NCI-H345 treated with DMSO at 0.1 percent for 48 hours (cell line): Measurements from ENCODE around the gene ACTL6B.
A peak's percentile ranks its signal among the peaks of the same experiment; 100 is the strongest.
"Not testable (repeated sequence)": the region's sequence is repeated elsewhere in the genome, so short reads cannot be mapped to it uniquely, and the experiment has no call there.

ENCODE experiments used
- DNase-seq: peaks from one replicate; lab custom pipeline; 2025; ENCODE audit not compliant: unreplicated experiment; lab: John Stamatoyannopoulos, UW

The ACTL6B gene

DNA sequence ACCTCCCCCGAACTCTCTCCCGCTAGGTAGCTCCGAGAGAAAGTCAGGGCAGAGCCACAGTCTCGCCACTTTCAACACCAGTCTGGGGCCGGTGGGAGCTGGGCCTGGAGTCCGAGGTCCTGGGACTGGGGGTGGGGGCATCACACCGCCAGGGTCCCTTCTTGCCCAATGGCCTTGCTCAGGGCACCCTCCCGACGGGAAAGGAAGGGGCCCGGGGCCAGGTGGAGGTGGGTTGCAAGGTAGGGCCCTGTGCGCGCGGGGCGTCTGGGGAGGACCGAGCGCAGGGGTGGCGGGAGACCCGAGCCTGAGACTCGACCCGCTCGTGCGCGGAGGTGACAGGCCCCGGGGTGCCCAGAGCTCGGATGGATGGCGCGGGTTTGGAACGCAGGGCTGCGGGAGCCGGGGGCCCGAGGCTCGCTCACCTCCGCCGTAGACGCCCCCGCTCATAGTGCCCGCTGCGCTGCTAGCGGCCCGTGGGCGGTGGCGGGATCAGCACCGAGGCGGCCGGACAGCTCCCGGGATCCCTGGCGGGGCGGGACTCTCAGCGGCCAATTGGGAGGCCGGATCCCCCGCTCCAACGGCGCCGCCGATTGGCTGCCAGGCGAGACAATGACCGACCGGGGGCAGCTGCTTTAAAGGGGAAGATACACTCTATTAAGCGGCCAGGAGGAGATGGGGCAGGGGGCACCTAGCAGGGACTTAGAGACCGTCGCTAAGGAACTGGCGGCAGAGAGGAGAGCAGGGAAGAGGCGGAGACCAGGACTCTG is at the start of gene ACTL6B:
Gene ACTL6B (minus strand): TSS at position 541 of the 767 bp plus-strand sequence. CDS start 94 bp downstream, at position 447.
- DNase-seq: peak; percentile 80

DNA sequence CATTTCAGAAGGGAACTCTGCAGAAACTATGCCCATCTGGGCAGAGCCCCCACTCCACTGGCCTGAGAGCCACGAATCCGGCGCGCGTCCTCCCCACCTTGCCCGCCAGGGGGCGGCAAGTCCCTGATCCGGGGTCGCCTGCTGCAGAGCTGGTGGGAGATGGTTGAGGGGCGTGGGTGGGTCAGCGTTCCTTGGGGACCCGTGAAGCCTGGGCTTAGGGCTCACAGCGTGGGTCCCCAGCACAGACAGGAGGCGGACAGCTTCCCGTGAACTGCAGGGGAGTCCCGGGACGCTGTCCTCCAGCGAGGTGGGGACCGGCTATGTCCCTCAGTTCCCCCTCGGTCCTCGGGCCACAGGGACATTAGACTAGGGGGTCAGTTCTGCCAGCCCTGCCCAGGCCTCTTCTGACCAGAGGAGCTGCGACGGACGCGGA is 49.1 kb upstream of the ACTL6B start:
- peak; percentile 33 for DNase-seq

DNA sequence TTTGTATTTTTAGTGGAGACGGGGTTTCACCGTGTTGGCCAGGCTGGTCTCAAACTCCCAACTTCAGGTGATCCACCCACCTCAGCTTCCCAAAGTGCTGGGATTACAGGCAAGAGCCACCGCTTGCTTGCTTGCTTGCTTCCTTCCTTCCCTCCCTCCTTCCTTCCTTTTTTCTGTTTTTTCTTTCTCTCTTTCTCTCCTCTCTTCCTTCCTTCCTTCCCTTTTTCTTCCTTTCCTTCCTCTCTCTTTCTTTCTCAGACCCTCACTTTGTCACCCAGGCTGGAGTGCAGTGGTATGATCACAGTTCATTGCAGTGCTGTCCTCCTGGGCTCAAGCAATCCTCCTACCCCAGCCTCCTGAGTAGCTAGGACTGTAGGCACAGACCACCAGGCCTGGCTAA is 44.8 kb upstream of the ACTL6B start:
- not testable (repeated sequence) for DNase-seq

DNA sequence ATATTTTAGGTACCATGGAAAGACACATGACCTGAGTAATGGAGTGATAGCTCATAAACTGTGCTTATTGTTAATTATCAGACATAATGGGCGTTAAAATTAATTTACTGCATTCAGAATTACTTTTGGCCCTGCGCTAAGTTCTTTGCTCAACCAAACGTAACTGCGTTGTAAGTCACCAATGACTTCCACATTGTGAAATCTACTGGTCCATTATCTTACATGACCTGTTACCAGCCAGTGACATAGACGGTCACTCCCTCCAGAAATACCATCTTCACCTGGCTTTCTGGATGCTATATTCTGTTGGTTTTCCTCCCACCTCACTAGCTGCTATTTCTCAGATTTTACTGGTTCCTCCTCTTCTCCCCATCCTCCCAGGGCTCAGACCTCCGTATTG is 42.8 kb upstream of the ACTL6B start:
- DNase-seq: no peak

DNA sequence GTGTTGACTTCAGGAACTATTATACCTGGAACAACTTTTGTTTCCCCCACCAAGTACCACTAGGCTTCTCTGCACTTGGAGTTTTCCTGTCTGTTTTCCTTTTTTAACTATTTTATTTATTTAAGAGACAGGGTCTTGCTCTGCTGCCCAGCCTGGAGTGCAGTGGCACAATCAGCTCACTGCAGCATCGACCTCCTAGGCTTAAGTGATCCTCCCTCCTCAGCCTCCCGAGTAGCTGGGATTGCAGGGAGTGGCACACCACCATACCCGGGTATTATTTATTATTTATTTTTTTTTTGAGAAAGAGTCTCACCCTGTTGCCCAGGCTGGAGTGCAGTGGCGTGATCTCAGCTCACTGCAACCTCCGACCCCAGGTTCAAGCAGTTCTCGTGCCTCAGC is 39.9 kb upstream of the ACTL6B start:
- DNase-seq: no peak

DNA sequence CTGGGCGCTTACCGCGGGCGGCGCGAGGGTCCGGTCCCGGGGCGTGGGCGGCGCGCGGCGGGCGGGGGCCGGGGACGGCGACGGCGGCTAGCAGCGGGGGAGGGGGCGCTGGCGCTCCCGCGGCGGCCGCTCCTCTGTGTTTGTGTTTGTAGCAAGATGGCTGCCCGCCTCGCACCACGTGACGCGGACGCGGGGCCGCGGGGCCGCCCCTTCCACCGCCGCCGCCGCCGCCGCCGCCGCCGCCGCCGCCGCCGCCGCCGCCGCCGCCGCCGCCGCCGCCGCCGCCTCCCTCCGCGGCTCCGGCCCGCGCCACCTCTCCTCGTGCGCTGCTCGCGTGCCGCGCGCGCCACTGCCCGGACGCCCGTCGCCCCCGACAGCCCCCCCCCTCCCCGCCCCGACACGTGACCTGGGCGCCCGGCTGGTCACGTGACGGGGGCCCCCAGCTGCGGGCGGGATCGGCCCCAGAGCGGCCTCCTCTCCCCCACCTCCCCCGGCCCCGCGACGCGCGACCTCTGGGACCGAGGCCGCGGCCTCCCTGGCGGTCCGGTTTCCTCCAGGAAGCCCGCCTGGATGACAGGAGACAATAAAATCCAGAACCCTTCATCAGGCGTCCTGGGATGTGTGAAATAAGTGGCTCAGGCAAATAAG is 38.0 kb upstream of the ACTL6B start, which contains the start of gene GIGYF1:
Gene GIGYF1 (minus strand): TSS at position 153 of the 648 bp plus-strand sequence. CDS start 6,012 bp downstream, outside the sequence.
- peak; percentile 14 for DNase-seq

DNA sequence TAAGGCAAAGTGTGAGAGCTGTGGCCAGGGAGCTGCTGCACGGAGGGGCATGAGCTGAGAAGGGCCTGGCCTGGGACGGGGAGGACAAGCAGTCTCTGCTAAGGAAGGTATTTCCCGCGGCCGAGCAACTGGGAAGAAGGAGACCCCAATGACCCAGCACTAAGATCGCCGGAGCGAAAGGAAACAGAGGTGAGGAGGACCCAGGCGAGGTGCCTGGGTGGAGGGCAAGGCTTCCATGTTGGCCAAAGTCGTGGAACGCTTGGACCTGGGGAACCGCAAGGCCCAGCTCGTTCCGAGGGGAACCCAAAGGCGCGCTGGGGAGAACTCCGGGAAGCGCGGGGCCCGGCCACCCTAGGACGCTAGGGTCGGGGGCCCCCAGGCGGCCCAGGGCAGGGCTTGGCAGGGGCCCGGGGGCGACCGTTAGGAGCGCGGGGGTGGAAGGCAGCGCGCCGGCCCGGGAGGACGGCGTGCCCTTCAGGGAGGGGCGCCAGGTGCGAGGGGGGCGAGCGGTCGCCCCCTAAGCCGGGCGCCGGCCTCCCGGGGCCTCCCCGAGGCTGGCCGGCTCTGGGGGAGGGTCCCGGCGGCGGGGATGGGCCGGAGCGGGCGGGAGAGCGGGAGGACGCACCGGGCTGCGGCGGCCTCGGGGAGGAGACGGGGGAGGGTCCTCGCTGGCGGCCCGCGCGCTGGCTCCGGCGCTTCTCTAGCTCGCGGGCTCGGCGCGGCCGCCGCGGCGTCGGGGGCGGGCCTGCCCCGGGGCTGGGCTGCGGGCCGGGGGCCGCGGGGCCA is 37.3 kb upstream of the ACTL6B start:
- DNase-seq: no peak

DNA sequence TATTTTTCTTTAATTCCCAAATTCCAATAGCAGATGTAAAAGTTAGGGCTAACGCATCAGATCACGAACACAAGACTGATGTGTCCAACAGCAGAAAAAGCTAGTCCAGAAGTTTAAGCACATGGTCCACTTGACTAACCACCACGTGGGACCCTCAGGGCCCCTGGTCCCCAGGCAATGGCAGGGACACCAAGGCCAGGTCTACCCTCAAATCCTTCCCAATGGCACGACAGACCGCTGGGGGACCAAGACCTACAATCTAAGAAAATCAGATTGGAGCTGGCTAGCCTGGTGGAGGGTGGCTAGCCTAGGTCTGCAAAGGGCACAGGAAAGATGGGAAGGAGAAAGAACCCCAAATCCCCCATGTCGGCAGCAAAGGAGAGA is 36.3 kb upstream of the ACTL6B start:
- DNase-seq: no peak

DNA sequence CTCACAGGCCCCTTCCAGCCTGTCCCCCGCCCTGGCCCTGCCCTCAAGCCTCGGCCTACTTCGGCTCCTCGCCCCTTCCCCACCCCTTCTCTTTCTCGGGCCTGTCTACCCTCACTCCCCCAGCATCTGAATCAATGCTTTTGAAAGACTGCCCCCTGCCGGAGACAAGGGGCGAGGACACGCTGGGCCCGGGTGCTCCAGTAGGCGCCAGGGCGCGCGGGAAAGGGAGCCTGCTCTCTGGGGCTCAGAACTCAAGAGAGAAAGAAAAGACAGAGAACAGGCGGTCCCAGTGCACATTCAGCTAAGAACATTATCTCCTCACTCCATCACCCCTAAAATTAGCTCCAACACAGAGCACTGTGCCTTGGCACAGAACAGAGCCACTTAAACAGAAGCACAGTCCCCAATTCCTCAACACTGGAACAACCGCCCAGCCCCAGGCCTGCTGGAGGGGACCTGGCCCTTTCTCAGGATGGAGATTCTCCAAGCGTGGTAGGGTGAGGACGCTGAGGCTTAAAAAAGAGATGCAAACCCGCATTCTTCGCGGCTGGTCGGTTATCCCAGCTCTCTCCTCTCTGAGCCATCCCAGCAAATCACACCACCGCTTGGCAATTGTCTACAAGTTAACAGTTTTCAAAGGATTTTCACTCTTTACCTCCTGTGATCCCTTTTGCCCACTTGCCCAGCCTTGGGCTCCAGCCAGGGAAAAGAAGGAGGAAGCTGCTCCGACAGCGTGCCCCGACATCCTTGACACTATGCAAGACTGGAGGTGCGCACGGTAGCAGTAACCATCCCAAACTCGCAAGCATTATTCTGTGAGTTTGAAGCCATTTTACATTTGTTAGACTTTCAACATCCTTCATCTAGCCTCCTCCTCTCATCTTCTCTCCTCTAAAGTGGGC is 35.7 kb upstream of the ACTL6B start:
- peak; percentile 72 for DNase-seq

DNA sequence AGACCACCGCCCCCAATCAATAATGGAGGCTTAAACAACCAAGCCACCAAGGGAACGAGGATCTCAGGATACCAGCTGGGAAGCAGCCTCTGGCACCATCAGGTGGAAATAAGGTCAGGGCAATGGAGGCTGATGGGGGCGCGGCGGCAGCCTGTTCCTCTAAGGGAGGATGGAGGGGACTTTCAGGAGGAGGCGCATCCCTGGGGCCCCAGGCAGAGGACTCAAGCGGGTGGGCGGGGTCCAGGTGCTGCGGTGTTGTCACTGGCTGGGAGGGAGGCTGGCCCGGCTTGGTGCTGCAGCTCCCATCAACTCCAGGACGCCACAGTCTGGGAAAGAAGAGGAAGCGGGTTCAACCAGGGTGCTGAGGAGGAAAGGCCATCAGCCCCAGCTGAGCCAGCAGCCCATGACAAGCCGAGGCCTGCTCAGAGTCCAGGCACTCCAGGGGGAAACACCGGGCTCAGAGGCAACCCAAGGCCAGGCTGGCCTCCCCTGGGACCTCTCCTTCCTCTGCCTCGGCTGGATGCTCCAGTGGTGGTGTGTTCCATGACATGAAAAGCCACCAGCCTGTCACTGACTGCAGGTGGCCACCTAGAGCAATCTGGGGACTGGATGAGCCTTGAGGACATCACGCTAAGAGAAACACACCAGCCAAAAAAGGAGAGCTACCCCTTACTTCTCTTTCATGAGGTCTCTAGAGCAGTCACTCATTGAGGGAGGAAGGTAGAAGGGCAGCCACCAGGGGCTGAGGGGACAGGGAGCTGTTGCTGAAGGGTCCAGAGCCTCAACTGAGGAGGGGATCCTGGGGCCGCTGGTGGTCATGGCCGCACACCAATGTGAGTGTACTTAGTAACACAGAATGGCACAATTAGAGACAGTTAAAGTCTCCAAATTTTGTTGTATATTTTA is 33.2 kb upstream of the ACTL6B start:
- DNase-seq: no peak

DNA sequence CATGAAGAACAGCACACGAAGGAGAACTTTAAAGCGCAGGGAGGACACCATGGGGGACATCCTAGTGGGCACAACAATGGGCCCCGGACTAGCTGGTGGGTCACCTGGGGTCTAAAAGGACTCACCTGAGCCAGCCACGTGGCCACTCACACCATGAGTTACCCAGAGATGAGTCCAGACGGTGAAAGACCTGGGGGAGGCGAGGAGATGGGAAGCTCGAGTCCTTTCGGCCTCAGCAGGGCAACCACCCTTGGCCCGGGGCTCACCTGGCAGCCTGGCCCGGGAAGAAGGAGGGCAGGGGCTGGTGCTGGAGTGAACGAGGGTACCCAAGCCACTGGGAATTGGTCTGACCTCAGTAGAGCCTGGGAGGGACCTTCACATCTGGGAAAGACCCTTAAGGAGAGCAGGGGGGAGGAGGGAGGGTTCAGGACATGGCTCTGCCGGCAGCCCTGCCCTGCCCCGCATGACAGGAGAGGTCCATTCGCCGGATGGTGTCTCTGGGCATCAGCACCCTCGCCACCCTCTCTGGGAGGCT is 32.1 kb upstream of the ACTL6B start:
- DNase-seq: no peak

DNA sequence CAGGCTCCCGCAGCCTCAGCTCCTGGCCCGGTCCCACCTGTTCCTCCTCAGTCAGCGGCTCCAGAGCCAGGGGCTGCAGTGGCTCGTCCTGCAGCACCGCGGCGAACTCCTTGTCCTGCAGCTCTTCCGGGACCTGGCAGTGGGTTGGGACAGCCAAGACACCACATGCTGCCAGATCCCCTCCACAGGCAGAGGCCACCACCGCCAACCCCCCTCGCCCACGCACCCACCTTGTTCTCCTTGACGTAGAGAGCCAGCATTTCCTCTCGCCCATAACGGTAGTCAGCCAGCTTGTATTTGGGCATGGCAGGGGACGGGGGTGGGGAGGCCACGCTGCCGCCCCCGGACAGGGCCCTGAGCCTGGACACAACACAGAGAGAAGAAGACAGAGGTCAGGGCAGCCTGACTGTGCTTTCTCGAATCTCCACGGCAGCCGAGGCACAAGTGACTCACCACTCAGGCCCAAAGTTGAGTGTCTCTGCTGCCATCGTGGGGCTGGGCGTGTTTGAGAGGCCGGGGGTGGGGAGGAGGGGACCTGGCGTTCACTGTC is 31.6 kb upstream of the ACTL6B start:
- no peak for DNase-seq

DNA sequence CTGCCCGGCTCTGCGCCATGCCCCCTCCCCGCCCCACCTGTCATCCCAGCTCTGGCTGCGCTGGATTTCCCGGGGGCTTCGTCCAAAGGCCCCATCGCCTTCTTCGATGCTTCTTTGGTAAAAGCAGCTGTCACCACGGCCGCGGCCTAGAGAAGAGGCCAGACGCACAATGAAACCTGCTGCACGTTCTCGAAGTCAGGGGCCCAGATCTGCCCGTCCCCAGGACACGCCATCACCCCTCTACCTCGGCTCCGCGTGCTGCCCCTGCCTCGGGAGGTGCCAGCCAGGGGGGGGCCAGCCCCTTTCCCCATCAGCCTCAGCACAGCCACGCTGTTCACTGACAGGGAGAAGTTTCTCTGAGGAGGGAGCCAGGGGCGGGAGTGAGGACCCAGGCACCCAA is 31.0 kb upstream of the ACTL6B start:
- DNase-seq: no peak

DNA sequence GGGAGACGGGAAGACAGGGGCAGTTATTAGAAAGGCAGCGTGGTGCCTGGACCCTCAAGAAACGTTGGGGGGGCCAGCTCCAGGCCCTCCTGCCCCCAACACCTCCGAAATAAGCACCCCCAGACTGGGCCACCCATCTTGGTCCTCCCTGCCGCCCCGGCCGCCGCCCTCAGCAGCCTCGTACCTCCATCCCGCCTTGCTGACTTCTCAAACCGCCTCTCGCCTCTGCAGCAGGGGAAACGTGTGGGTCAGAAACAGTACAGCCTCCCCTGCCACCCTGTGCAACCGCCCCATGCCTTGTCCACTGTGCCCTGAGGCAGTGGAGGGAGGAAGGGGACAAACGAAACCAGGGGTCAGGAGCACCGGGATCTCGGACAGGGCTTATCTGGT is 30.6 kb upstream of the ACTL6B start:
- no peak for DNase-seq

DNA sequence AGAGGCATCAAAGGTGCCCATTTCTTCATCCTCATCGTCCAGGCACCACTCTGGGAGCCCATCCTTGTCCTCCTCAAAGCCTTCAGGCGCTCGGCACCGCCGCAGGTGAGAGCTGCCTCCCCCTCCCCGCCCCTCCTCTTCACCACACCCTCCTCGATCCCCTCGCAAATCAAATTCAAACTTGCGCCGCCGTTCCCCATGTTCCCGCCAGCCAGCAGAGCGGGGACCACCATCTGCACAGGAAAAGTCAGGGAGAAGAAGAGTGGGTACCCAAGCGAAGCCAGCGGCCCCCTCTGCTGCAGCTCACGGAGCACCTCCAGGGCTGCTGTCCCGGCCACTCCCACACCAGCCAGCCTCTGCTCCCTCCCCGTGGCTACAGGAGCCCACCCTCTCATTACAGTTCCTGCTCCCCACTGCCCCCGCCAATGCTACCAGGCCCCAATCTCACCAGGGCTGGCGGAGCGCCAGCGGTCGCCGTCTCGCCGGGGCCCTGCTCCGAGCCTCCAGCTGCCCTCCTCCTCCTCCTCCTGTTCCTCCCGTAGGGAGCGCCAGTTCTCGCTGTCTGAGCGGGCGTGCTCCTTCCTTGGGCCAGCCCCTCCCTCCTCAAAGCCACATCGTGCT is 30.1 kb upstream of the ACTL6B start:
- no peak for DNase-seq

DNA sequence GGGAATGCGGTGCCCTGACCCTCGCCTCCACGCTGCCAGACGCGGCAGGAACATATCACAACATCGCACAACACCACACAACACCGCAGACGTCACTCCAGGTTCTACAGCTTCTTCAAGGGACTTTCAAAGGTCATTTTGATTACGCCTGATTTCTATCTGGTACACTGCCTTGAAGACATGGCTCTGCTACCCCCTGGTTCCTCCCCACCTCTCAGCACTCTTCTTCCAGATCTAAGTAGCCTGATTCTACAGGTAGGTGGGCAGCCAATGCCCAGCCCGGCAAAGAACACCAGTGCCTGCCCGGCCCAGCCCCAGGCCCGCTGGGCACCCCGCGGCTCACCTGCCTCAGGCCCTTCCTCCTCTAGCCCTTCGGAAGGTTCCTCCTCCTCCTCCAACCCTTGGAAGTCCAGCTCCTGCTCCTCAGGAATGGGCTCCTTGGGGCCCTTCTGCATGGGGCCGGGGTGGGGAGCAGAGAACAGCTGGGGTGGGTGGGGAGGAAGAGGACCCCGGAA is 29.4 kb upstream of the ACTL6B start:
- DNase-seq: no peak

DNA sequence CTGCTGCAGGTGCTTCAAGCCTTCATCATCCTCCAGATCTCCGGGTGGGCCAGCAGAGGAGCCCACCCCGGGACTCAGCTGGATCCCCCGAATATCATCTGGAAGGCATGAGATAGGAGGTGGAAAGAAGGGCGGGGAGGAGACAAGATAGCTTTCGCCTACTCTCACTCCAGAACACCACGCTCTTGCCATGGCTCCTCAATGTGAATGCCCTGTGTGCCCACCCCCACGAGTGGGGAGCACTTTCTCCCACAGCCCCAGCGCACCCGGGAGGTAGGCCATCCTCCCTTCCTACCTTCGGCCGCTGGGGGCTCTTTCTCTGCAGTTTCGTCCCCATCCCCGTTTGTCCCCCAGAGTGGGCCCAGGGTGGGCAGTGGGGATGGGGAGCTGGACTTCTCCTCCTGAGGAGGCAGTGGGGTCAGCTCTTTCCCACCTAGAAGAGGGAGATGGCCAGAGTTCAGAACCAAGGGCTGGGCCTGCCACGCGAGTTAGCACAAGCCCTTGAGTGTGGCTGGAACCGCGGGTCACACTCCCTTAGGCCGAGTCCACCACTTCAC is 28.9 kb upstream of the ACTL6B start:
- DNase-seq: no peak

DNA sequence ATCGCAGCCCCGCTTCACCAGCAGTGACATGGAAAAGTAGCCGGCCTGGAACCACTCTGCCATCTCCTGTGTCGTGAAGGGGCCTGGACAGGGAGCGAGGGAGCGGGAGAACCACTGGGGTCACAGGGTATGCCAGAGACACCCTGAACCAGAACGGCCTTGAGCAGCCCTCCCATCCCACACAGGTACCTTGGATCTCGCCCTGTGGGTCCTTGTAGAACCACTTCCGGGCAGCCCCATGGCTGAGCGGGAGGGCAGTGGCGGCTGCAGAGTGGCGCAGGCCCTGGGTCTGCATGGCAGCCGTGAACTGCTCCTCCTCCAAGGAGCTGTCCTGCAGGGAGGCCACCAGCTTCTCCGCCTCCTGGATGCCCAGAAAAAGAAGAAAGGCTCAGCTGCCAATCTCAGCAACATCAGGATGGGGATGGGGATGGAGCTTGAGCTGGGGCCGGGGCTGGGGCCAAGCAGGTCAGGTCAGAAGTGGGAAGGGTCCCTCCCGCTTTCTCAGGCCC is 28.3 kb upstream of the ACTL6B start:
- DNase-seq: no peak
